NCI-H510A (cell line): Measurements from ENCODE around the gene ARL13A.
"Not testable (repeated sequence)": the region's sequence is repeated elsewhere in the genome, so short reads cannot be mapped to it uniquely, and the experiment has no call there.

ENCODE experiments used
- DNase-seq: peaks from one replicate; lab custom pipeline; 2025; lab: John Stamatoyannopoulos, UW

ARL13A gene

GRCh38 chrX:100969408-100969807 is at the start of gene ARL13A:
TSS of gene ARL13A (plus strand) at chrX:100969708. CDS start at chrX:100973690, 3,982 bp downstream.
- DNase-seq = no peak

DNA sequence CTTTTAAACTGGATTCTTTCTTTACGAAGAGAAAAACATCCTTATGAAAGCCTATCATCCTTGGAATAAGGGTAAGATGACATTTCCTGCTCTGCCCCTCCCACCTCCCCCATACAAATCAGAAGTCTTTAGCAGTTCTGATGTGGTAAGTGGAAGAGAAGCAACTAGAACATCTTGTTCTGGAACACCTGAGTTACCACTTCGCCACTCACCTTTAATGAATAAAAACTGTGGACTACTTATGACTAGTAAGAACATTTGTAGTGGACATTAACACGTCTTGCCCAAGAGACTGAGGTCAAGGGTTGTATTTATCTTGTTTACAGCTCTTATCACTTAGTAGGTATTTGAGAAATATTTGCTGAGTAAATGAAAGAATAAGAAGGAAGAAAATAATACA is 45.1 kb upstream of the ARL13A start:
- DNase-seq = no peak

DNA sequence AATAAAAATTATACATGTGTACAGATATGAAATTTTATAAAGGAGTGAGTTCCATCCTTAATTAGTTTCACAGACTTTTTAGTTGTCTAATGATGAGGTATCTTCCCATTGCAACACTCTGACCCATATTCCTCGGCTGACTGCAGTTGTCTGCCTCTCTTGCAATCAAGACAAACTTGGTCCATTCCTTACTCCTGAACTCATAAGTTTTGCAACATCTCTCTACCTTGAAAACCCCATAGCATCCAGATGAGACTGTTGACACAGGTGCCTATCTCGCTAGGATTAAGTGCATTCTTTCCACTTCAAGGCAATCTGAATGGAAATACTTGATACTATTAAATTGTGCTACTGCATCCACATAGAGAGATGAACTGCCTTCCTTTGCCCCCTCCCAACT is 43.1 kb upstream of the ARL13A start:
- no peak for DNase-seq

DNA sequence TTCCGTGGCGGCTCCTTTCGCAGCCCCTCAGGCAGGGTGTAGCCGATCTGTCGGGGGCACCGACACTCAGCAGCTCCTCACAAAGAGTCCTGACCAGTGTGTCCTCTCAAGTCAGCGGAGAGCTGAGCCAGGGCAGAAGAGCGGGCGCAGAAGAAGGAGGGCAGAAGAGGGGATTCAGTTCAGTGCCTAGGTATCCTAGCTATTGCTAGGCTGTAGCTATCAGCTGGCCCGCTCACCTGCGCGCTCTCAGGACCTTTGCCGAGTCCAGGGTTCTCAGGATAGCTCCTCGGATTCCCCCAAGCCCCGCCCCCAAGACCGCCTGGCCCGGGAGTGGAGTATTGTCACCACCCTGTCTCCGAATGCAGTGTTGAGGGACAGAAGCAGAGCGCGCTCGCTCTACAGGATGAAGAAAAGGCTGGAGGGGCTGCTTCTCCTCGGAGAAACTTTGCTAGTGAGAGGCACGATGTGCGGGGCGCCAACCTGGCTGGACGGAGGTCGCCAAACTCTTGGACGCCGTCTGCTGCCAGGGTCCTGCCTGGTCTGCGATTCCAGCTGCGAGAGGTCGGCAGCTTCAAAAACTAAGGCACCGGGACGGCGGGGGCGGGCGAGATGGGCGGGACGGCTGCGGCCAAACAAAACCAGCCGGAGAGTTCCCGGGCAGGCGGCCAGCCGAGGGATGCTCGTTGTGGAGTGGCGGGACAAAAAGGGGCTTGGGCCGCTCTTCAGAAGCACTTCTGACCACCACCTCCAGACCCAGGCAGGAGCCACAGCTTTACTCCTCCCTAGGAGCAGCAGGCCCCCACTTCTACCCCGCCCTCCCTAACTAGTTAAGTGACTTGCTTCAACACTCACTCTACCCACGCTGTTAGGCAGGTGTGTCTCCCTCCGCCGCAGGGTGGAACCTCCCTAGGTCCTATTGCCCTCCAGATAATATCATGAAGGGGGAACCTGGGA is 40.6 kb upstream of the ARL13A start, which contains the start of gene XKRX:
Gene XKRX (minus strand): TSS at position 258 of the 954 bp plus-strand sequence. CDS start 613 bp downstream, outside the sequence.
- DNase-seq = peak; percentile 64

DNA sequence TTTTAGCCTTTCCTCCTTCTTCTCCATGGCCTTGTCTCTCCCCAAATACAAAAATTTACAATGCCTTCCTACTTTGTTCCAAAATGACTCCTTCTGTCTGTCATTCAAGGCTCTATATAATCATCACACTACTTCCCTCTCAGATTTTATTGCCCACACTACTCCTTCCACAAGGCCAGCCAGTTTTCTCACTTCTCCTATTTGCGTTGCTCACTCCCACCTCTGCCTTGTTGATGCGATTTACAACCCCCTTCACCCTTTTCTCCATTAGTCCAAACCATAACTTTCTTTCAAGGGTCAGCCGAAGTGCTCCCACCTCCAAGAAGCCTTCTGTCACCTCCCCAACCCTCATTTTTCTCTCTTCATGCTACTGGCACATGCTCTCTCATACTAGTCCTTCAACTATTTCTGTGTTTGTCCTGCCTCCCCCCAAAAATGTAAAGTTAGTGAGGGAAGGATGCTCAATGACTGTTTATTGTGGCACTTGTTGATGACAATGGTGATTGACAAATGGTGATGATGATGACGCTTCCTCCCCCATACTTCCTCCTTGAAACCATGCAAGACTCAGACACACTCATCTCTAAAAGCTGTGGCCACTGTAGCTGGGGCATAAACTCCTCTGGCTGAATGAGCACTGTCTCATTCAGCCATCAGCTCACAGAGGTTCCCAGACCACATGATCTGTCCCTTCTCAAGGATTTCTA is 38.1 kb upstream of the ARL13A start:
- no peak for DNase-seq

- no peak for DNase-seq
Observed at GRCh38 chrX:100931925-100932285, 37.6 kb upstream of the ARL13A start.

- DNase-seq = no peak
Observed at GRCh38 chrX:100935767-100936166, 33.7 kb upstream of the ARL13A start.

DNA sequence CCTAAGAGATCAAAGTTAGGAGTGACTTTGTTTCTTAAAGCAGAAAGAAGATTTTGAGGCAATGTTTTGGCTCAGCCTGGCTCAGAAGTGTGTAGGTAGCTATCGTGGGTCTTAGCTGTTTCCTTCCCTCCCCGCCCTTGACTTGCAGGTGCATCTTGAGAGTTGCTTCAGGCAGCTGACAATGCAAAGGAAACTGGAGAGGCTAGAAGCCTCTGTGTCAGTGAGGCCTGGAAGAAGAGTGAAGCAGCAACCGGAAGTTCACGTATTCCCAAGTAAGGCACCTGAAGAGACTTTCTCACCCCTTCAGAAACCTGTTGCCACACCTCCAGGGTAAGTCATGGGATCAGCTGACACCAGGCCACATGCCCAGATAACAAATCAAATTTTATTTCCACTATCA is 30.2 kb upstream of the ARL13A start:
- no peak for DNase-seq

DNA sequence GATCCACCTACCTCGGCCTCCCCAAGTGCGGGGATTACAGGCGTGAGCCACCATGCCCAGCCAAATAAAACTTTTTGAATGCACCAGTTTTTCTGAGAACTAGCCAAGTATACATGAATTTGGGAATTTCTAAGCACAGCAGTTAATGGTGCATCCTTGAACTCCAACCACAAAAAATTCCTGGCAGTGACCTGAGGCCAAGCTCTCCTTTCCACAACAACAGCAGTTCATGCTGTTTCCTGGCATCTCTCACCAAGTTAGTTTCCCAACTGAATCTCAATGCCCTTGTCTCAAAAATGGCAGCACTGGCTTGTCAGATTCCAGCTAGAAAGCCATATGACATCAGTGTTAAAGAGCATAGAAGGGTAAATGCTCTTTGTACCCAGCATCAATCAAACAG is 24.9 kb upstream of the ARL13A start:
- DNase-seq = no peak

- DNase-seq = no peak
Observed at GRCh38 chrX:100946299-100946927, 23.1 kb upstream of the ARL13A start.

GRCh38 chrX:100948557-100948956 is 21.0 kb upstream of the ARL13A start:
- no peak for DNase-seq

- no peak for DNase-seq
Observed at GRCh38 chrX:100962811-100963210, 6.7 kb upstream of the ARL13A start.

GRCh38 chrX:100964362-100964761 is 5.1 kb upstream of the ARL13A start:
- no peak for DNase-seq

GRCh38 chrX:100969936-100970335 is 428 bp downstream of the ARL13A start:
- DNase-seq = no peak

DNA sequence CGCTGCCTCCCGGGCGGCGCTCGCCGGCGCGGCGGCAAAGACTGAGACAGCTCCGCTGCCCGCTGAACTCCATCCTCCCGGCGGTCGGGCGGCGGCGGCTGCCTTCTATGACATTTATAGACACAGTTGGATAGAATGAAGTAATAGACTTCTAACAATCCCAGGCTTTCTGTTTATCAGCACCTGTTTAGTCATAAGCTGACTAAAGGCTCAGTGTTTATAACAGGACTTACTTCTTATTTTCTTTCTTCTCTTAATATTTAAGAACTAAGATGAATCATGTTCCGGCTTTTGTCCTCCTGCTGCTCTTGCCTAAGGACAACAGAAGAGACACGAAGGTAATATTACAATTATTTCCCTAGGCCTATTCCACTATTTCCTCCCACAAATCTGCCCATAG is 3.9 kb downstream of the ARL13A start:
- DNase-seq = no peak

GRCh38 chrX:100975212-100975611 is 5.7 kb downstream of the ARL13A start:
- DNase-seq = no peak

GRCh38 chrX:100976211-100976610 is 6.7 kb downstream of the ARL13A start:
- no peak for DNase-seq

GRCh38 chrX:100979881-100980607 is 10.5 kb downstream of the ARL13A start:
- DNase-seq = no peak

DNA sequence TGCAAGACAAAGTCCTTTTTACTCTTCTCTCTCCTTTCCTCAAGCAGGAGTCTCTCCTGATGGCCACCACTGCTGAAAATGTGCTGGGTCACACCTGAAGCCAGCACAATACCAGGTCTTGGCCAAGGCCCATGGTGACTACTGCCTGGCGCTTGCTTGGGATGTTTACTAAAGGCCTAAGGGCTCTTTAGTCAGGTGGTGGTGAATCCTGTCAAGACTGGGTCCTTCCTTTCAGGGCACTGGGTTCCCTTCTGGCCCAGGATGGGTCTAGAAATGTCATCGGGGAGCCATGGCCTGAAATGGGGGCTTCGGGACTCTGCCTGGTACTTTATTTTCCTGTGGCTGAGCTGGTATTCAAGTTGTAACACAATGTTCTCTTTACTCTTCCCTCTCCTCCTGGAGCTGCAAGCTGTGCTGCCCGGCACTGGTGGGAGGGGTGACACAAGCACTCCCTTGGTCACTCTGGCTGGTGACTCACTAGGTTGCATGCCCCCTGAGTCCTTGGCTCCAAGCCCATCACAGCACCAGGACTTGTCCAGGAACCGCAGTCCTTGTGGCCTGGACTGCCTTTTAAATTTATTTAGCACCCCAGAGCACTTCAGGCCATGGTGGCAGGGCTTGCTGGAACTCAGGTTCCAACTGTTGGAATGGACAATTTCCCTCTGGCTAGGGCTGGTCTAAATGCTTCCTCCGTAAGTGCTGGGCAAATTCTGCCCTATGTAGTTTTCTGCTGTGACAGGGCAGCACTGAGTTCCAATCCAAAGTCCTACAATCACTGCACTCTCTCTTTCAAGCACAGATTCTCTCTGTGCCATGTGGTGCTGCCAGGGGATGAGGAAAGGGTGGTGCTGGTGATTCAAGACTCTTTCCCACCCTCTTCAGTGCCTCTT is 11.3 kb downstream of the ARL13A start:
- no peak for DNase-seq

DNA sequence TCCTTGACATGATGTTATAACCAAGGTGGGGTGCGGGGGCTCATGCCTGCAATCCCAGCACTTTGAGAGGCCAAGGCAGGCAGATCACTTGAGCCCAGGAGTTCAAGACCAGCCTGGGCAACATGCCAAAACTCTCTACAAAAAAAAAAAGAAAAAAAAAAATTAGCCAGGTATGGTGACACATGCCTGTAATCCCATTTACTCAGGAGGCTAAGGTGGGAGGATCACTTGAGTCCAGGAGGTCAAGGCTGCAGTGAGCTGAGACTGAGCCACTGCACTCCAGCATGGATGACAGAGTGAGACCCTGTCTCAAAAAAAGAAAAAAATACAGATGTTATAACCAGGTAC is 12.0 kb downstream of the ARL13A start:
- DNase-seq = not testable (repeated sequence)

DNA sequence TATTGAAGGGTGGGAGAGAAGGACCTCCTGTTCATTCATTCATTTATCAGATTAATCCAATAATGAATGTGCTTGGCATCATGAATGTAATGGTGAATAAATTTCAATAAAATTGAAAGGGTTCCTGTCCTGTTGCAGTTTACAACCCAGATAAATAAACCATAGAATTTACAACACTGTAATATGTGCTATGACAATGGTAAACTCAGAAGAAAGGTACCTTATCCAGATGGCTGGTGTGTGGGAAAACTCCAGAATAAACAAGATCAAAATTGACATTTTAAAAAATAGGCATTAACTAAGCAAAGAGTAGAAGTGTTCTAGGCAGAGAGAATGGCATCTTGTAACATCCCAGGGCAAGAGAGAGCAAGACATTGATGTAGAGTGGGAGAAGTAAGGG is 15.3 kb downstream of the ARL13A start:
- DNase-seq = no peak
